BJ (cell line): ENCODE measurements around the gene APLF. TPM values are rescaled to one million over a fixed set of nuclear protein-coding genes. Genes with fewer than 3 reads are reported as not detected.

Source experiments
- CTCF ChIA-PET: fragments of 350-600 bp; formaldehyde crosslinking; extraction: SDS; loops from one replicate; lab custom pipeline; 2021; ENCODE audit warnings: antibody characterized with exemption, inconsistent platforms; lab: Yijun Ruan, JAX
- POLR2A ChIA-PET: fragments of 300-600 bp; sonication (Branson Sonifier 250); formaldehyde crosslinking; extraction: SDS; loops from one replicate; lab custom pipeline; 2021; ENCODE audit warnings: antibody characterized with exemption; lab: Charles Lee
- DNase-seq: peaks from one replicate; pipeline ENCODE4 v3.0.0-alpha.2; 2011; ENCODE audit warnings: low read depth
- H3K27me3 ChIP-seq: 2 replicates; pipeline ENCODE4 v1.6.0; 2011; ENCODE audit warnings: low read length; ENCODE audit not compliant: control insufficient read depth, insufficient read depth
- H3K36me3 ChIP-seq: 2 replicates; pipeline ENCODE4 v1.5.1; 2011; ENCODE audit warnings: low read length; ENCODE audit not compliant: control insufficient read depth, insufficient read depth
- H3K4me3 ChIP-seq: 2 replicates; pipeline ENCODE4 v1.5.1; 2011; ENCODE audit warnings: low read depth, mild to moderate bottlenecking, control low read depth, low read length
- polyA plus RNA-seq: library from polyadenylated mRNA; depleted of rRNA; stranded (reverse); fragments of >200 nt; gene quantifications from 2 replicates; pipeline ENCODE4 v1.2.3, GENCODE V29; 2011
- TF ChIP-seq, protein P1 (sequence below): IDR thresholded peaks from 2 replicates; pipeline ENCODE4 v1.5.1; 2011; ENCODE audit warnings: low read depth, mild to moderate bottlenecking, control low read depth, inconsistent platforms, low read length, moderate library complexity; ENCODE audit not compliant: insufficient read depth

The APLF gene
- polyA plus RNA-seq, 1 experiment: 1.2 TPM

DNA sequence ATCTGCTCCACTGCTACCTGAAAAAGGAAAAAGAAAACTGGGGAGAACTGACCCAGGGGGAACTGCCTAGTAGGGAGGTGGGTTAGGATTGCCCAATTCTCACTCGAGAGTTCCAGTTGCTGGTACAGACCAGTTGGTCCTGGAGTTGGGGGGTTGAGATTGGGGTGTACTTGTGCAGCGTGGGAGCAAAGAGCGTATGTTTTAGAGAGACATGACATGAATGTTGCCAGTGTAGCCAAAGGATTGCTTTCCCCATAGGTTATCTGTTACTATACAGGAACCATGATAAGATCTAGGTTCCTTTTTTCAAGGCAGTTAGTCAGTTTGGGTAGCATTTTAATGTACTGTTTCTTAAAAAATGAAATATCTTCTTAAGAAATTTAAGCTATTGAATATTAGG lies 68.6 kb downstream of the APLF start:
- DNase-seq: no peak
- CTCF ChIA-PET: no interaction called here
- TF ChIP-seq, protein P1, sequence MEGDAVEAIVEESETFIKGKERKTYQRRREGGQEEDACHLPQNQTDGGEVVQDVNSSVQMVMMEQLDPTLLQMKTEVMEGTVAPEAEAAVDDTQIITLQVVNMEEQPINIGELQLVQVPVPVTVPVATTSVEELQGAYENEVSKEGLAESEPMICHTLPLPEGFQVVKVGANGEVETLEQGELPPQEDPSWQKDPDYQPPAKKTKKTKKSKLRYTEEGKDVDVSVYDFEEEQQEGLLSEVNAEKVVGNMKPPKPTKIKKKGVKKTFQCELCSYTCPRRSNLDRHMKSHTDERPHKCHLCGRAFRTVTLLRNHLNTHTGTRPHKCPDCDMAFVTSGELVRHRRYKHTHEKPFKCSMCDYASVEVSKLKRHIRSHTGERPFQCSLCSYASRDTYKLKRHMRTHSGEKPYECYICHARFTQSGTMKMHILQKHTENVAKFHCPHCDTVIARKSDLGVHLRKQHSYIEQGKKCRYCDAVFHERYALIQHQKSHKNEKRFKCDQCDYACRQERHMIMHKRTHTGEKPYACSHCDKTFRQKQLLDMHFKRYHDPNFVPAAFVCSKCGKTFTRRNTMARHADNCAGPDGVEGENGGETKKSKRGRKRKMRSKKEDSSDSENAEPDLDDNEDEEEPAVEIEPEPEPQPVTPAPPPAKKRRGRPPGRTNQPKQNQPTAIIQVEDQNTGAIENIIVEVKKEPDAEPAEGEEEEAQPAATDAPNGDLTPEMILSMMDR: no peak
- Histone ChIP-seq H3K36me3 (no peaks in the 10 kb centered on the region), H3K27me3 (no peaks in the 10 kb centered on the region), H3K4me3 (no peak overlapping the region)
- POLR2A ChIA-PET: interaction anchor here (0.6 kb wide), 1 partner anchor 714 kb away, joined by 9 read pairs; no protein-coding TSS in a partner anchor

DNA sequence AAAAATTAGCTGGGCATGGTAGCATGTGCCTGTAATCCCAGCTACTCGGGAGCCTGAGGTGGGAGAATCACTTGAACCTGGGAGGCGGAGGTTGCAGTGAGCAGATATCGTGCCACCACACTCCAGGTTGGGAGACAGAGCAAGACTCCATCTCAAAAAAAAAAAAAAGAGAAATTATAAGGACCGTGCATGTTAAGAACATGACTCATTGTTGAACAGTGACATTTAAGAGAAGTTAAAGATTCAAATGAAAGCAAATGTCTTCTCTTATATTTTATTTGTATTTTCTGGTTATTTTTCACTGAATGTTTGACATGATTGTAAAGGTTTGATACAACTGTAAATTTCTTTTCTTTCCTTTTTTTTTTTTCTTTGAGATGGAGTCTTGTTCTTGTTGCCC lies 69.6 kb downstream of the APLF start:
- TF ChIP-seq, protein P1: no peak
- no peak for DNase-seq
- no peaks in the 10 kb centered on the region for H3K27me3 ChIP-seq
- ChIA-PET POLR2A (no interaction called here), CTCF (no interaction called here)
- no peaks in the 10 kb centered on the region for H3K36me3 ChIP-seq
- no peak overlapping the region for H3K4me3 ChIP-seq

DNA sequence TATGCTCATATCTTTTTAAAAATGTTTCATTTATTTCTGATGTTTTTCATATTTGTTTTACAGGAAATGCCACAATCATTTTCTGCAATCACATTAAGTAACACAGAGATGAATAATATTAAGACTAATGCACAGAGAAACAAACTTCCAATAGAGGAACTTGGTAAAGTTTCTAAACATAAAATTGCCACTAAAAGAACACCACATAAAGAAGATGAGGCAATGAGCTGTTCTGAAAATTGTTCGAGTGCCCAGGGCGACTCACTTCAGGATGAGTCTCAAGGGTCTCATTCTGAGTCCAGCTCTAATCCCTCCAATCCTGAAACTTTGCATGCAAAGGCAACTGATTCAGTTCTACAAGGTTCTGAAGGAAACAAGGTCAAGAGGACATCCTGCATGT lies 70.4 kb downstream of the APLF start:
- ChIA-PET CTCF (no interaction called here), POLR2A (no interaction called here)
- Histone ChIP-seq H3K27me3 (no peaks in the 10 kb centered on the region), H3K36me3 (no peaks in the 10 kb centered on the region), H3K4me3 (no peak overlapping the region)
- TF ChIP-seq, protein P1: no peak
- no peak for DNase-seq

DNA sequence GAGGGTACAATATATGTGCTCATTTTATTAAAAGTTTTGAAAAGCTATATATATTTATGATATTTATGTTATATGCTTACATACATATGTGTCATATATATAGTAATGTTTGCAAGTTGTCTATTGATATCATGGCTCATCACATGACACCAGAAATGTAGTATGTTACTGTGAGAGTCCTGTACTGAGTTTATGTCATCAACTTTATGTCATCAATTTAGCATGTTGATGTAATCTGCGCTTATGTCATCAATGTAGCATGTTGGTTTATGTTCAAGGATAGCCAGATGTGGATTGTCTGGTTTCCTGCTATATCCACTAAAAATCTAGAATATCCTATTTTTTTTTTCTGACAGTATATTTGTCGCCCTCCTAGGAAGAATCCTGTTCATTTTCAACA lies 77.4 kb downstream of the APLF start:
- H3K4me3 ChIP-seq: no peak overlapping the region
- ChIA-PET CTCF (interaction anchor here (2.0 kb wide), 1 partner anchor 50 kb away, joined by 5 read pairs; no protein-coding TSS in a partner anchor), POLR2A (no interaction called here)
- H3K36me3 ChIP-seq: no peaks in the 10 kb centered on the region
- DNase-seq: no peak
- no peaks in the 10 kb centered on the region for H3K27me3 ChIP-seq
- TF ChIP-seq, protein P1: no peak

DNA sequence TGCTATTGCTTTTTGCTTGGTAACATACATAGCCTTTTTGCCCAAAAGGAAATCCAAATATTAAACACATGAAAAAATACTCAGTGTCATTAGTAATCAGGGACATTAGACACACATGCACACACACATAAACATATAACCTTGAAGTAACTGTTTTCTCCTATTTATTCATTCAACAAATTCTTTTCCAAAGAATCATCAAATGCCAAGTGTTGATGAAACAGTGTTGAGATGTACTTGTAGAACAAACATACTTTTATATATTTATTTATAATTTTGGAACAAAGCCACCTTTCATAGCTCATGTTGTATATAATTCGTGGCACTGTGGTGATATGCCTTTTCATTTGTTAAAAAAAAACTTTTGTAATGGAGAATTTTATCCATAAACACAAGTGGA lies 81.0 kb downstream of the APLF start:
- ChIA-PET CTCF (no interaction called here), POLR2A (no interaction called here)
- H3K36me3 ChIP-seq: no peaks in the 10 kb centered on the region
- DNase-seq: no peak
- TF ChIP-seq, protein P1: no peak
- H3K4me3 ChIP-seq: no peak overlapping the region
- H3K27me3 ChIP-seq: no peaks in the 10 kb centered on the region
